ENCODE measurements around the gene EHMT2.
A peak's percentile ranks its signal among the peaks of the same experiment; 100 is the strongest.

Gene EHMT2

DNA sequence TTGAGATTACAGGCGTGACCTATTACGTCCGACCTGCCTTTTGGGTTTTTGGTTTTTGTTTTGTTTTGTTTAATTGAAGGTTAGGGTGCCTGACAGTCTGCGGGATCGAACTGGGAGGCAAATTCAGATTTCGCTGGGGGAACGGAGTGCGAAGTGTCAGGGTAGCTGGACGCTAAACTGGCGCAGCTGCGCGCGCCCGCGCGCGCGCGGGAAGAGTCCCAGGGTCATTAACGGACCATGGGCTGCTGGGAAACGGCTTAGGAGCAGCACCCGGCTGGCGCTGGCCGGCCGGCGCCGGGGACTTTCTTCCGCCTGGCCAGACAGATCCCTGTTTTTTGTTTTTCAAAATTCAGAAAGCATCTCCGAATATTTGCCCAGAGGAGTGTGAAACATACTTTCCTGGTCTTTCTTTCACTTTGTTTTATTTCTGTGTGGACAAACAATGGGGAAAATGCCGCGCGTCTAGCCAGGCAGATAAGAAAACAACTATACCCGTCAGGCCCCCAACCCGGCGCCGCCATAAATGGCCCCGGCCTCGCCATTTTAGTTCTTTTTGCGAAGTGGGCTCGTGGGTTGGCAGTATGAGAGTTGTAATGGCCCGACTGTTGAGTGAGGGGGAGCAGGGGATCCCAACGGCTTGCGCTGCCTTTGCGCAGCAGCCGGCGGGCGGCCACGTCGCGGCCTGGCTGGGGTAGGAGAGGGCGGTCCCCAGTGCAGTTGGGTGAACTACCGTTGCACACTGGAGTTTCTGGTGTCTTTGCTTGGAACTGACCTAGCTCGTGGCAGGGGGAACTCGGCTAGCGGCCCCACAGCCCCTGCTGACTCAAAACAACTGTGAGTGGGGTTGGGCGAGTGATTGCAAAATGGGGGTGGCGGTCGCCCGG lies 62.9 kb downstream of the EHMT2 start:
- Mint-ChIP-seq H3K36me3 (peaks cover 78% of the 10 kb centered on the region), H3K4me1 (peaks cover 48% of the 10 kb centered on the region), H3K4me3 (peak overlapping the region; percentile 95), H3K27ac (peak overlapping the region; percentile 99), H3K9me3 (no peaks in the 10 kb centered on the region)
- DNase-seq (ENCODE audit: low spot score in 2 of 2) (peak; percentile 69 to 93), ATAC-seq (peak; percentile 74)

DNA sequence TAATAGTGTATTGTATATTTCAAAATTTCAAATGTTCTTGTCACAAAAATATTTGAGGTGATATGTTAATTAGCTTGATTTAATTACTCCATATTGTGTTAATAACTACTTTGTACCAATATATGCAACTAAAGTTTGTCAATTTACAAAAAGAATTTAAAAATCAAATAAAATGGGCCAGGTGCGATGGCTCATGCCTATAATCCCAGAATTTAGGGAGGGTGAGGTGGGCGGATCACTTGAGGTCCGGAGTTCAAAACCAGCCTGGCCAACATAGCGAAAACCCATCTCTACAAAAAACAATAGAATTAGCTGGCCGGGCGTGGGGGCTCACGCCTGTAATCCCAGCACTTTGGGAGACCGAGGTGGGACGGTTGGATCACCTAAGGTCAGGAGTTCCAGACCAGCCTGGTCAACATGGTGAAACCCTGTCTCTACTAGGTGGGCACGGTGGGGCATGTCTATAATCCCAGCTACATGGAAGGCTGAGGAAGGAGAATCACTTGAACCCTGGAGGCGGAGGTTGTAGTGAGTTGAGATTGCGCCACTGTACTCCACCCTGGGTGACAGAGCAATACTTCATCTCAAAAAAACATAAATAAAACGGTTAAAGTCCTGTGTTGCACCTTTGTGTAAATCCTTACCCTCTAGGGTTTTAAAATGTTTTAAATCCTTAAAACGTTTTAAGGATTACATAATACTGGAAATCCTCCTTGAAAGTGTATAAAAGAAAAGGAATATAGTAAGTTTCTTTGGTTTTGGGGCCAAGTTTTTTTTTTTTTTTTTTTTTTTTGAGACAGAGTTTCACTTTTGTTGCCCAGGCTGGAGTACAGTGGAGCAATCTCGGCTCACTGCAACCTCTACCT lies 65.9 kb downstream of the EHMT2 start:
- DNase-seq (ENCODE audit: low spot score in 2 of 2), result no peak
- H3K4me1 Mint-ChIP-seq, result peaks cover 36% of the 10 kb centered on the region
- peaks cover 62% of the 10 kb centered on the region for H3K36me3 Mint-ChIP-seq
- H3K4me3 Mint-ChIP-seq, result peak overlapping the region; percentile 87
- H3K9me3 Mint-ChIP-seq, result no peaks in the 10 kb centered on the region
- peak overlapping the region; percentile 86 for H3K27ac Mint-ChIP-seq
- no peak for ATAC-seq

DNA sequence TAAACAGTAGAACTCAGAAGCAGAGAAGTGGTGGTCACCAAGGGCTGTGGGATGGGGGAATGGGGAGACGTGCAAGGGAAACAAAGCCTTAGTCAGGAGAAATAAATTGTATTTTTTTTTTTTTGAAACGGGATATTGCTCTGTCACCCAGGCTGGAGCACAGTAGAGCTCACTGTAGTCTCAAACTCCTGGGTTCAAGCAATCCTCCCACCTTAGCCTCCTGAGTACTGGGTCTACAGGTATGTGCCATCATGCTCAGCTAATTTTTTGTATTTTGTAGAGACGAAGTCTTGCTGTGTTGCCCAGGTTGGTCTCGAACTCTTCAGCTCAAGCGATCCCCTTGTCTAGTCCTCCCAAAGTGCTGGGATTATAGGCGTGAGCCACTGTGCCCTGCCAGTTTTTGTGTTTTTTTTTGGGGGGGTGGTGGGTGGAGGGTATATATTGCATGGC lies 66.6 kb downstream of the EHMT2 start:
- H3K27ac Mint-ChIP-seq, result peak overlapping the region; percentile 86
- H3K36me3 Mint-ChIP-seq, result peaks cover 56% of the 10 kb centered on the region
- H3K4me1 Mint-ChIP-seq, result peaks cover 31% of the 10 kb centered on the region
- no peak for ATAC-seq
- peak overlapping the region; percentile 87 for H3K4me3 Mint-ChIP-seq
- DNase-seq (ENCODE audit: low spot score in 2 of 2), result no peak
- no peaks in the 10 kb centered on the region for H3K9me3 Mint-ChIP-seq

All from stimulated activated effector memory CD8-positive, alpha-beta T cell treated with anti-CD3 and anti-CD28 coated beads, Interleukin-12 subunit alpha, Interleukin-12 subunit beta, amount 100 ng/mL, for 72 hours (primary cell).